ENCODE data around the gene KLRG1. TPM values are rescaled to one million over a fixed set of nuclear protein-coding genes. Genes with fewer than 3 reads are reported as not detected.

KLRG1 gene
- 7.5 and 9.4 TPM in 2 replicates for polyA plus RNA-seq (2011; rRNA removed)
- 3.1 and 3.3 TPM in 2 replicates for polyA plus RNA-seq (2012; cell fraction: cytosol; rRNA removed)
- 1.3 and 1.8 TPM in 2 replicates for polyA plus RNA-seq (2012; cell fraction: nucleus; rRNA removed)
- polyA plus RNA-seq (2017; fragmentation: RNase III; extraction: RNeasy Plus Mini Kit Qiagen cat#74134 plus additional on column Dnase treatment) = 3.8 to 5.1 TPM (median 4.8 TPM) in 3 replicates
- polyA minus RNA-seq (2011; rRNA and poly(A)+ RNA removed) = 4.4 and 5.1 TPM in 2 replicates

DNA sequence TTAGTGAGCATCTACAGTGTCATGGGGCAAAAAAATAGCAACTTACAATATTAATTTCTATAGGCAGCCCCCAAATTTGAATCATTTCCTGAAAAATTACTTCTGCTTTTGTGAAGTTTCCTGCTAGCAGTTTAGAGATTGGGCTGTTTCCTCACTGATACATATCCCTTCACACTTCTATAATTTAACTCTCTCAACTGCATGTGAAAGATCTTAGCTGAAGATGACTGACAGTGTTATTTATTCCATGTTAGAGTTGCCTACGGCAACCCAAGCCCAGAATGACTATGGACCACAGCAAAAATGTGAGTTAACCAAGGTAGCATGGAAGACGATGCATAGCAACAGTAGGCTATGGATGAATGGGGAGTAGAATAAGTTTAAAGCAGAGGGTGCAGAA lies at the start of gene KLRG1:
TSS of gene KLRG1 (plus strand) at position 134 of the 400 bp plus-strand sequence. CDS start at position 224, 90 bp downstream.
- DNase-seq (ENCODE audit: low read depth in 1 of 2, low spot score in 1 of 2) (no peak), ATAC-seq (no peak), FAIRE-seq (no peak)
- Histone ChIP-seq H3K27ac (no peak within 1 kb of the TSS), H3K9me3 (no peaks in the 10 kb centered on the region), H3K4me2 (no peak within 1 kb of the TSS), H3K4me1 (no peaks in the 10 kb centered on the region), H3K4me3 (no peak within 1 kb of the TSS)
- WGBS (ENCODE audit: missing lambda C conversion rate) = 83% methylated on average over 2 of the region's 2 CpGs
- ChIA-PET POLR2A (no interaction called here), CTCF (interaction anchor here (0.6 to 1.4 kb wide), 2 partner anchors 16 to 40 kb away, joined by 3 to 4 read pairs; partner anchors contain the start of gene M6PR)
- TF ChIP-seq, protein P1, sequence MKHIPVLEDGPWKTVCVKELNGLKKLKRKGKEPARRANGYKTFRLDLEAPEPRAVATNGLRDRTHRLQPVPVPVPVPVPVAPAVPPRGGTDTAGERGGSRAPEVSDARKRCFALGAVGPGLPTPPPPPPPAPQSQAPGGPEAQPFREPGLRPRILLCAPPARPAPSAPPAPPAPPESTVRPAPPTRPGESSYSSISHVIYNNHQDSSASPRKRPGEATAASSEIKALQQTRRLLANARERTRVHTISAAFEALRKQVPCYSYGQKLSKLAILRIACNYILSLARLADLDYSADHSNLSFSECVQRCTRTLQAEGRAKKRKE (CRISPR knock-in tag; IDR thresholded peaks at IDR 0.05; ENCODE audit: low read depth) = no peak
- TF ChIP-seq EP300 (IDR thresholded peaks at IDR 0.05) = no peak
- no peak for TF ChIP-seq RCOR1 (IDR thresholded peaks at IDR 0.05; ENCODE audit: low read depth, low read length)
- no peak for TF ChIP-seq ZFP36 (IDR thresholded peaks at IDR 0.05; ENCODE audit: borderline replicate concordance, partially characterized antibody)
- no peak for TF ChIP-seq HEYL (CRISPR knock-in tag; IDR thresholded peaks at IDR 0.05)
- no peak for TF ChIP-seq PHF8 (IDR thresholded peaks at IDR 0.05; ENCODE audit: borderline replicate concordance, low read depth)
- no peak for TF ChIP-seq JUN (IDR thresholded peaks at IDR 0.05)
- no peak for TF ChIP-seq CBX8 (IDR thresholded peaks at IDR 0.05)
- no peak for TF ChIP-seq JUNB (IDR thresholded peaks at IDR 0.05)
- TF ChIP-seq POLR2AphosphoS2 (conservative IDR thresholded peaks at IDR 0.05; ENCODE audit: low read length) = no peak
- no peak for TF ChIP-seq KDM1A (IDR thresholded peaks at IDR 0.05; ENCODE audit: low read depth)

GRCh38 chr12:8941691-8942478 lies 47.5 kb upstream of the KLRG1 start:
- Histone ChIP-seq H3K4me3 (no peak overlapping the region), H3K4me2 (no peak overlapping the region), H3K4me1 (no peaks in the 10 kb centered on the region), H3K9me3 (no peaks in the 10 kb centered on the region), H3K27ac (no peak overlapping the region)
- ChIA-PET CTCF (interaction anchor here (1.4 kb wide), 1 partner anchor 51 kb away, joined by 4 read pairs; no protein-coding TSS in a partner anchor), POLR2A (no interaction called here)
- no peak; a peak in 1 of 6 replicates for ATAC-seq
- TF ChIP-seq ZNF302 (CRISPR knock-in tag; IDR thresholded peaks at IDR 0.05) (no peak), RNF2 (IDR thresholded peaks at IDR 0.05; ENCODE audit: borderline replicate concordance, low read depth) (no peak), PBX3 (IDR thresholded peaks at IDR 0.05) (no peak), TP53 (CRISPR knock-in tag; IDR thresholded peaks at IDR 0.05) (no peak), NR3C1 (IDR thresholded peaks at IDR 0.05) (no peak), MAX (IDR thresholded peaks at IDR 0.05) (no peak), ZFP36 (IDR thresholded peaks at IDR 0.05; ENCODE audit: borderline replicate concordance, partially characterized antibody) (no peak), CBX2 (IDR thresholded peaks at IDR 0.05; ENCODE audit: borderline replicate concordance, low read depth) (no peak), FOXS1 (CRISPR knock-in tag; IDR thresholded peaks at IDR 0.05) (no peak), ZSCAN20 (CRISPR knock-in tag; IDR thresholded peaks at IDR 0.05) (no peak), RCOR1 (IDR thresholded peaks at IDR 0.05; ENCODE audit: low read depth, low read length) (no peak), KDM5A (IDR thresholded peaks at IDR 0.05) (no peak), RAD21 (conservative IDR thresholded peaks at IDR 0.05 in 1 of 2, IDR thresholded peaks at IDR 0.05 in 1 of 2) (no peak), RFX5 (IDR thresholded peaks at IDR 0.05) (no peak), MYC (IDR thresholded peaks at IDR 0.05; ENCODE audit: borderline replicate concordance, low read length) (no peak), BHLHE40 (IDR thresholded peaks at IDR 0.05; ENCODE audit: low read depth, low read length) (no peak), PHF8 (IDR thresholded peaks at IDR 0.05; ENCODE audit: borderline replicate concordance, low read depth) (no peak), JUN (IDR thresholded peaks at IDR 0.05) (no peak)
- TF ChIP-seq, protein P1 (CRISPR knock-in tag; IDR thresholded peaks at IDR 0.05; ENCODE audit: low read depth) = no peak
- WGBS (ENCODE audit: missing lambda C conversion rate) = 78% methylated on average over 5 of the region's 5 CpGs
- no peak for FAIRE-seq
- DNase-seq (ENCODE audit: low read depth in 1 of 2, low spot score in 1 of 2) = no peak
